Measurements from ENCODE around the gene IL1F10.

The IL1F10 gene

GRCh38 chr2:113067681-113068080 is at the start of gene IL1F10:
Gene IL1F10, plus strand, starts transcription at chr2:113067970. Its CDS starts 4,769 bp downstream, at chr2:113072739.
- no peak for DNase-seq

GRCh38 chr2:113018509-113018908 is 49.3 kb upstream of the IL1F10 start:
- DNase-seq: no peak

- no peak for DNase-seq
Measured at GRCh38 chr2:113021312-113021711, 46.5 kb upstream of the IL1F10 start.

- DNase-seq: no peak
Measured at GRCh38 chr2:113024764-113025163, 43.0 kb upstream of the IL1F10 start.

- DNase-seq: no peak
Measured at GRCh38 chr2:113025737-113026136, 42.0 kb upstream of the IL1F10 start.

- no peak for DNase-seq
Measured at GRCh38 chr2:113027691-113028090, 40.1 kb upstream of the IL1F10 start.

GRCh38 chr2:113028112-113028511 is 39.7 kb upstream of the IL1F10 start:
- DNase-seq: no peak

GRCh38 chr2:113032737-113033136 is 35.0 kb upstream of the IL1F10 start:
- no peak for DNase-seq

- no peak for DNase-seq
Measured at GRCh38 chr2:113034016-113034415, 33.8 kb upstream of the IL1F10 start.

- no peak for DNase-seq
Measured at GRCh38 chr2:113036763-113037162, 31.0 kb upstream of the IL1F10 start.

GRCh38 chr2:113038291-113038690 is 29.5 kb upstream of the IL1F10 start:
- DNase-seq: no peak

GRCh38 chr2:113039158-113039557 is 28.6 kb upstream of the IL1F10 start:
- no peak for DNase-seq

- DNase-seq: no peak
Measured at GRCh38 chr2:113039719-113040118, 28.1 kb upstream of the IL1F10 start.

GRCh38 chr2:113041871-113042270 is 25.9 kb upstream of the IL1F10 start:
- DNase-seq: no peak

GRCh38 chr2:113046465-113046864 is 21.3 kb upstream of the IL1F10 start:
- DNase-seq: no peak

GRCh38 chr2:113050921-113051895 is 16.6 kb upstream of the IL1F10 start:
- no peak for DNase-seq

GRCh38 chr2:113052396-113052917 is 15.3 kb upstream of the IL1F10 start, which contains the start of gene IL36B:
Gene IL36B, minus strand, starts transcription at chr2:113052867.
- DNase-seq: no peak

- DNase-seq: no peak
Measured at GRCh38 chr2:113053666-113054065, 14.1 kb upstream of the IL1F10 start.

GRCh38 chr2:113054066-113054465 is 13.7 kb upstream of the IL1F10 start:
- DNase-seq: no peak

- no peak for DNase-seq
Measured at GRCh38 chr2:113056521-113056920, 11.2 kb upstream of the IL1F10 start.

GRCh38 chr2:113057117-113057516 is 10.7 kb upstream of the IL1F10 start:
- no peak for DNase-seq

- DNase-seq: no peak
Measured at GRCh38 chr2:113058411-113058994, 9.3 kb upstream of the IL1F10 start.

- DNase-seq: no peak
Measured at GRCh38 chr2:113058998-113059960, 8.5 kb upstream of the IL1F10 start, which contains the start of gene IL36RN. Gene IL36RN, plus strand, starts transcription at chr2:113059198. Its CDS starts 241 bp downstream, at chr2:113059439.

Data from fibroblast of skin of right quadriceps (primary cell).